Left cardiac atrium (tissue), 4 donors: ENCODE measurements around the gene FAM153A. TPM values are rescaled to one million over a fixed set of nuclear protein-coding genes. Genes with fewer than 3 reads are reported as not detected.
"Not testable (repeated sequence)": the region's sequence is repeated elsewhere in the genome, so short reads cannot be mapped to it uniquely, and the experiment has no call there.

Source experiments
- ATAC-seq, 2 donors: fragments of 200-7000 bp; cut with Tn5 transposase; one replicate each; pipeline ENCODE4 v1.9.1; 2020; ENCODE audit warnings: mild to moderate bottlenecking in 2 of 2, moderate library complexity in 2 of 2
- DNase-seq: peaks from one replicate; pipeline ENCODE4 v3.0.0-alpha.2; 2020
- intact Hi-C, 2 donors: fragments of 100-400 bp; cut with DNase I; formaldehyde crosslinking; loops; one replicate each; pipeline versions ENCODE4 v1.14.1 to v1.15.1; 2022 to 2023
- long read RNA-seq: library from polyadenylated mRNA; unstranded; transcript quantifications from one replicate; pipeline ENCODE4 v2.0.0, GENCODE V29; 2021
- total RNA-seq, 2 donors: library from RNA; stranded (reverse); fragmentation: NEBNext Ultra II Directional; extraction: Animal tissue kit (Norgen Biotek cat#: 25700); gene quantifications; one replicate each; pipeline ENCODE4 v1.2.1, GENCODE V29; 2021
- donor health status: DM: no; HTN: yes; CAD: no.
- donor health status: DM: no; HTN: yes; CAD: no; lungs with severe emphysema.
- donor health status: DM: yes; HTN: yes; CAD: no.
- donor health status: Dilated cardiomyopathy.

The FAM153A gene
- 1 to 10 TPM in 1 of 2 donors, under 1 TPM in 1; 0.50 to 5.2 TPM for total RNA-seq
- long read RNA-seq, partial matches to known transcripts, result 0 of 1 reads
- long read RNA-seq, other reads (novel, unspliced or antisense), result 1 of 1 reads

DNA sequence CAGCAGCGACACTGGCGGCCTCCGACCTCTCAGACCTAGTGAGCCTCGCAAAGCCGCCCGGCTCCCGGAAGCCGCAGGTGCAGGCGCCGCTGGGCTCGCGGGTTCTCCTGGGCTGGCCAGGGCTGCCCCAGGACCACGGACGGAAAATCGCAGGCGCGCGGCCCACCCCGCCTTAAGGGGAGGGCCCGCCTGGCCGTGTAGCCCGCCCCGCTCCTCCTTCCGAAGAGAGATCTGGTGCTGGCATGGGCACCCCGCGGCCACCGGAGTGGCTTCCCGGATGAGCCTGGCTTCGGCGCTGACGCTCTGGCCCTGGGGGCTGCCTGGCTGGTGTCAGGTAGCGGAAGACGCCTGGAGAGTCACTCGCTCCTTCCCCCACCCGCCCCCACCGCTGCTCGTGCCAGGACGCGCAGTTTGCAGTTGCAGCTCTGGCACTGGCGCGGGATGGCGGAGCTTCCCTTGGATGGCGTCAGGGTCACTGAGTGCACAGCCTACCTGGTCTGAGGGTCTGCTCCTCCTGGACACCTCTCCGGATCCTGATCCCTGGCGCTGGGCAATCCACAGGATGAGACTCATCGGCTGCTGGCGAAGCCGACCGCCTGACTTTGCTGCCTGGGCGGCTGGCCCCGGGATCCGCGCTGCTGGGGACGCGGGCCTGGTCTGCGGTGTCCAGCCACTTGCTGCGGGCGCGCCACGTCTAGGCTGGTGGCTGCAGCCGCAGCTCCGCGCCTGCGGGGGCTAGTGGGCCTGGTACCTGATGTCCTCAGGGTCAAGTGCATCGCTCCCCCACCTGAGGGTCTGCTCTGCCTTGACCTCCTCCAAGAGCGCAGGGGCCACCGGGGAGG lies at the start of gene FAM153A:
TSS of gene FAM153A (minus strand) at position 108 of the 842 bp plus-strand sequence.
- peak; percentile 91 to 98 for ATAC-seq
- DNase-seq, intact Hi-C loops: not testable (repeated sequence)

DNA sequence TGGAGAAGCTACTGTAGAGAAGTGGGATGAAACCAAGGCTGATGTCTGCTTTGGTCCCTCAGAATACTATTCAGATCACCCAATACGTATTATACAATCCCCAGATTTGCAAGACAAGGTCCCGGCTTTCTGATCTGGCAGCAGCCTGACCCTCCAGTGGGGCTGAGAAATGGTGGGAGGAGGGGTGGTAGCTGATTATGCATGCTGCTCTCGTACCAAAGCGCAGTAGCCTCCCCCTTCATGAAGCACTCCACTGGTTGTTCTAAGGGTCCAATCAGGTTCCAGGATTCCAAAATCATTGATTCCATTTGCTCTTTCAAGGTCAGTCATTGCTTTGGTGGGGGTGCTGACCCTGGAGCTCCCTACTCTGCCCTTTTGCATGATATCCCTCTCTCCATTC lies 49.6 kb upstream of the FAM153A start:
- ATAC-seq, DNase-seq, intact Hi-C loops: not testable (repeated sequence)

DNA sequence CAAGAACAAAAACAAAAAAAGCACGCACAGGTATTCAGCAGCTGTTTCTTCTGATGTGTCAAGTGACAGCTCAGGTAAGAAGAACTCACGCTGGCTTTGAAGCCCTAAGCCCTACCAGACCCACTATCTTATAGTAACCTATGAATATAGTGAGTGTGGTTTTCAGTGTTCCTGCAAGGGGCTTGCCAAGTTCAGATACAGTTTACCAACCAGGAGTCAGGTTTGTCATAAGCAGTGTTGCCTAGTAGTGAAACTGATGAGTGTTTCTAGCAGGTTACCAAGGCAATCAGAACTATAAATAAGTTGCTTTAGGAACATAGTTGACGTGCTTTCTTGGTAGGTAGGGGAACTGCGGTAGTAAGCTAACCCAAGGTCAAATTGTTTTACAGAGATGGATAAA lies 43.4 kb upstream of the FAM153A start:
- peak in 1 of 2 donors; percentile 69 for ATAC-seq
- DNase-seq, intact Hi-C loops: not testable (repeated sequence)

- intact Hi-C loops, DNase-seq, ATAC-seq: not testable (repeated sequence)
Observed at GRCh38 chr5:177824776-177825175, 42.1 kb upstream of the FAM153A start.

GRCh38 chr5:177822489-177822888 lies 39.8 kb upstream of the FAM153A start:
- DNase-seq, intact Hi-C loops, ATAC-seq: not testable (repeated sequence)

GRCh38 chr5:177819664-177820063 lies 37.0 kb upstream of the FAM153A start:
- intact Hi-C loops, ATAC-seq, DNase-seq: not testable (repeated sequence)

- intact Hi-C loops, ATAC-seq, DNase-seq: not testable (repeated sequence)
Observed at GRCh38 chr5:177812814-177813425, 30.2 kb upstream of the FAM153A start.

DNA sequence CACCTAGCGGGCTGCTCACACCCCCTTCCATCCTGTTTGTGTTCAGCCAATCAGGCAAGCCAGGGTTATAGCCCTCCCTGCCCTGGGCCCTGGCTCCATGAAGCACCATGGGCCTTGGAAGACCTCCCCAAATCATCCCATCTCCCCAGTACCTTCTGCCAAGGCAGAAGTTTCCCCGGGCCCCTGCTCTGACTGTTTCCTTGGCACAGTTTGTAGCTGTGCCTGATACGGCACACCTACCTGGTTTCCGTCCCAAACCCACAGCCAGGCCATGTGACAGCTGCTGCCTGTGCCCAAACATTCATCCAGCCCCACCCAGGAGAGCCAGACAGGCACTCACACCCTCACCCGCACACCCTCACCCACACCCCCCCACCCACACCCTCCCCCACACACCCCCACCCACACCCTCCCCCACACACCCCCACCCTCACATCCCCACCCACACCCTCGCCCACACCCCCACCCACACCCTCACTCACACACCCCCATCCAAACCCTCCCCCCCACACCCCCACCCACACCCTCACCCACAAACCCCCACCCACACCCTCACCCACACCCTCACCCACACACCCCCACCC lies 29.6 kb upstream of the FAM153A start:
- not testable (repeated sequence) for DNase-seq

DNA sequence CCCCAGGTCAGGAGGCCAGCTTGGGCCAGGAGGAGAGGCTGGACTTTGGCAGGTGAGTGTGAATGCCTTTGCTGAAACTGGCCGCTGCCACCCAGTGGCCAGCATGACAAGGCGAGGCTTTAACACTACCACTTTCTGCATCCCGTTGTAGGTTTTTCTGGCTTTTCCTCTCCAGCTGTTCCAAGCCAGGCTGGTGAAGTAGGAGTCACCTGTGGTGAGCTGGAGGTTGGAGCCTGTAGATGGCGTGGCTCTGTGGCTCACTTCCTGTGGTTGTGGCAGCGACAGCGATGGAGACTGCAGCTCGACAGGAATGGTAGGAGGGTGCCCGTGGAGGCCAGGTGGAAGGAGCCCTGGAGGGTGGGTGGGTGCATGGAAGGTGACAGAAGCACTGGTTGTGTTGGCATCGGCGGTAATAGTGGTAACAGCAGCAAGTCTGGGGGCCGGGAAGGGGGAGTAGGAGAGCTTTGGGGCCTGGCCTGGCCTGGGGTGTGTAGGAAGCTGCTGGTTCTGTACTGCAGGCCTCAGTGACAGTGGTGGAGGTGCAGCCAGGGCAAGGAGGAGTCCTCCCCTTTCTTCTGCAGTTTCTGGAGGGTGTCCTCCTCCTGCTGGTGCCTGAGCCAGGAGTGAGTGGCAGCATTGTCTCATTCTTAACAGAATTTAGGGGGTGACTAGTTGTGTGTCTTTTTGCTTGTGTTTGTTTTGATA lies 26.7 kb upstream of the FAM153A start:
- ATAC-seq, result peak in 1 of 2 donors; percentile 42
- intact Hi-C loops, DNase-seq: not testable (repeated sequence)

More for the DNA sequence above, 29.6 kb upstream of the FAM153A start:
- ATAC-seq, intact Hi-C loops: not testable (repeated sequence)

DNA sequence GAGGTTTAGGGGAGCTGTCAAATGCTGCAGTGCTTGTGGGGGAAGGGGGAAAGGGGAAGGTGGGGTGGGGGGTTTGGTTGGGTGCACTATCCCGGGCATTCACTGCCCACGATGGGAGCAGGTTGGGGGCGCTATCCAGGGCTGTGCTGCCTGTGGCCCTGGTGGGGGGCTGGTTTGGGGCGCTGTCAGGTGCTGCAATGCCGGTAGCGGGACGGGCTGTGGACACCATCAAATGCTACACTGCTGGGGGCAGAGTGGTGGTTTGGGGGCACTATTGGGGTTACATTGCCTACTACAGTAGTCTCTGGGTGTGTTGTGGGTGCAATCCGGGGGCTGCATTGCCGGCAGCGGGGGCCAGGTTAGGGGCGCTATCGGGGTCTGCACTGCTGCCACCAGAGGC lies 25.7 kb upstream of the FAM153A start:
- ATAC-seq, intact Hi-C loops, DNase-seq: not testable (repeated sequence)

DNA sequence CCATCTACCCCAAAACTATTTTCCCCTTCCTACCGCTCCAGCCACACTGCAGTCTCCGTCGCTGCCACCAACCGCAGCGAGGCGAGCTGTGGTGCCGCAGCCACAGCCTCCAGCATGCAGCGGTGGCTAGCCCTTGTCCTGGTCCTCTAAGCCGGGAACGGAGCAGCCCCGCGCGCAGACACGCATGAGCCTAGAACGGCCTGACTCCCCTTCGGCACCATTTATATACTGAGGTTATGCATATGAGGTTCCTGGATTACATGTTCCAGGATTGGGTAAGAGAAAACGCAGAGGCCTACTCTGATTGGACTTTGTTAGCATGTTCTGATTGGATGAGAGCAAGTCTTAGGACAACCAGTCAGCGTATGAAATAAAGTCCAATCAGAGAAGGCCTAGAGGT lies 24.6 kb upstream of the FAM153A start:
- intact Hi-C loops, ATAC-seq, DNase-seq: not testable (repeated sequence)

- ATAC-seq, intact Hi-C loops, DNase-seq: not testable (repeated sequence)
Observed at GRCh38 chr5:177801427-177801826, 18.7 kb upstream of the FAM153A start.

DNA sequence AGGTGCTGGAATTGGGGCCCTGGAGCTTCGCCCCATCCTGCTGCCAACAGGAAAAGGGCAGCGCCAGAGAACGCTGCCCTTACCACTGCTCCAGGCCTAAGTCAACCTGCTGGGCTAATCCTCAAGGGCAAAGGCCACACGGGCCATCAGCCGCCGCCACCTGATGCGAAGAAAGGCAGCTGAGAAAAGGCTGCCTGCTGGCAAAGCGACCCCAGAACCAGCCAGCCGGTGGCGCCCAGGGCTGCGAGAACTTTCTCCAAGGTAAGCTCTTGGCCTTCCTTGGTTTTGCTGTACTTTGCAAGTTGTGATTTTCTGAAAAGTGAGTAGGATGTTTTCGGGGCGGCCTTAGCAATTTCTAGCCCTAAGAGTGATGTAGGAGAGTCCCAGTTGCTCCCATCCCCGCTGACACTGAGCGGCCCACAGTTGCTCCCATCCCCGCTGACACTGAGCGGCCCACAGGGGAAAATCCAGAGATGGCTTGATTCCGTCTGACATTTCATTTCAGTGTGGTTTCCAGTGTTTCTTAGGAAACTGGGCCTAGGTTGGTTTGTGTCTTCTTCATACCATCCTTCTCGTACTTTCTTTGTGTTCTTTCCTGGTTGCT lies 15.6 kb upstream of the FAM153A start:
- DNase-seq, intact Hi-C loops, ATAC-seq: not testable (repeated sequence)

DNA sequence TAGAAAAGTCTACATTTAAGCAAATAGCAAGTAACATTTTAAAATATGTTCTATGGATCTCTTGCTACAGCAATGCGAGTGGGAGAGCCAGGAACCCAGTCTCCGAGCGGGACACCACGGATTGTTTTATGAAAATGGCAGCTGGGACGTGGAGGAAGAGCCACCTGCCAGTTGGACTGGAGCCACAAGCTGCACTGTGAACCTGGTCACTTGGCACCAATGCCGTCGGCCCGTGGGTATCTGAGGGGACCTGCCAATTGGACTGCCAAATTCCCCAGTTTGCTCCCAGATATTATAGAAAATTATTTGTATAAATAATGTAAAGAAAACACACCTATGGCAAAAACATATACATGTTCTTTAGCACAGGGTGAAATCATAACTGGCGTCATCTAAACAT lies 10.6 kb upstream of the FAM153A start:
- ATAC-seq, intact Hi-C loops: not testable (repeated sequence)

DNA sequence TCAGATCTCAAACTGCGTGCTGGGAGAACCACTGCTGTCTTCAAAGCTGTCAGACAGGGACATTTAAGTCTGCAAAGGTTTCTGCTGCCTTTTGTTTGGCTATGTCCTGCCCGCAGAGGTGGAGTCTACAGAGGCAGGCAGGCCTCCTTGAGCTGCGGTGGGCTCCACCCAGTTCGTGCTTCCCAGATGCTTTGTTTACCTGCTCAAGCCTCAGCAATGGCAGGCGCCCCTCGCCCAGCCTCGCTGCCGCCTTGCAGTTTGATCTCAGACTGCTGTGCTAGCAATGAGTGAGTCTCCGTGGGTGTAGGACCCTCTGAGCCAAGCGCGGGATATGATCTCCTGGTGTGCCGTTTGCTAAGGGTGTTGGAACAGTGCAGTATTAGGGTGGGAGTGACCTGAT lies 8.9 kb upstream of the FAM153A start:
- intact Hi-C loops, DNase-seq, ATAC-seq: not testable (repeated sequence)

More for the DNA sequence above, 10.6 kb upstream of the FAM153A start:
- DNase-seq, result not testable (repeated sequence)

GRCh38 chr5:177782169-177782568 lies 530 bp downstream of the FAM153A start:
- intact Hi-C loops, DNase-seq: not testable (repeated sequence)
- peak in 1 of 2 donors; percentile 56 for ATAC-seq

DNA sequence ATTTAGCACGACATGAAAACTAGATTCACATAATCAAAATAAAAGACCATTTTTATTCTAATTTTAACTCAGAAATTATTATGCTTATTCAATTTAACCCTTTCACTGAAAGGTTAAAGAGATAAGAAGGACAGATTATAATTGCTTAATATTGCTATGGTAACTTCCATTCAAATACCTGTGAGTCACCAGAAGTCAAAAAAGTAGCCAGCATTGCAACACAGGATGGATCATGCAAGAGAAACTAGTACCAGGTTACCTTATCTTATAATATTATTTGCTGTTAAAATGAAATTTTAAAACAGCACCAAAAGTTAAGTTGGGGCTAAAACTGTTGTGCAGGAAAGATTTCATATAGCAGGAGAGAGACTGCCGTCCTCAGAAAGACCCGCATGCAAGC lies 11.5 kb downstream of the FAM153A start:
- intact Hi-C loops, DNase-seq: not testable (repeated sequence)
- ATAC-seq, result peak in 1 of 2 donors; percentile 60

- DNase-seq, ATAC-seq, intact Hi-C loops: not testable (repeated sequence)
Observed at GRCh38 chr5:177770646-177771045, 12.1 kb downstream of the FAM153A start.
